Measurements from ENCODE around the gene BTBD9. TPM values are rescaled to one million over a fixed set of nuclear protein-coding genes. Genes with fewer than 3 reads are reported as not detected.

The BTBD9 gene
- total RNA-seq, 1 donor from 2014 or later: 10.3 TPM

- no peak for DNase-seq (ENCODE audit: low spot score)
- TF ChIP-seq, protein P1, sequence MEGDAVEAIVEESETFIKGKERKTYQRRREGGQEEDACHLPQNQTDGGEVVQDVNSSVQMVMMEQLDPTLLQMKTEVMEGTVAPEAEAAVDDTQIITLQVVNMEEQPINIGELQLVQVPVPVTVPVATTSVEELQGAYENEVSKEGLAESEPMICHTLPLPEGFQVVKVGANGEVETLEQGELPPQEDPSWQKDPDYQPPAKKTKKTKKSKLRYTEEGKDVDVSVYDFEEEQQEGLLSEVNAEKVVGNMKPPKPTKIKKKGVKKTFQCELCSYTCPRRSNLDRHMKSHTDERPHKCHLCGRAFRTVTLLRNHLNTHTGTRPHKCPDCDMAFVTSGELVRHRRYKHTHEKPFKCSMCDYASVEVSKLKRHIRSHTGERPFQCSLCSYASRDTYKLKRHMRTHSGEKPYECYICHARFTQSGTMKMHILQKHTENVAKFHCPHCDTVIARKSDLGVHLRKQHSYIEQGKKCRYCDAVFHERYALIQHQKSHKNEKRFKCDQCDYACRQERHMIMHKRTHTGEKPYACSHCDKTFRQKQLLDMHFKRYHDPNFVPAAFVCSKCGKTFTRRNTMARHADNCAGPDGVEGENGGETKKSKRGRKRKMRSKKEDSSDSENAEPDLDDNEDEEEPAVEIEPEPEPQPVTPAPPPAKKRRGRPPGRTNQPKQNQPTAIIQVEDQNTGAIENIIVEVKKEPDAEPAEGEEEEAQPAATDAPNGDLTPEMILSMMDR (IDR thresholded peaks at IDR 0.05; ENCODE audit: unreplicated experiment): no peak
- no peaks in the 10 kb centered on the region for H3K36me3 Mint-ChIP-seq (ENCODE audit: low read depth, unreplicated experiment)
Observed at GRCh38 chr6:38445925-38446324, 193.8 kb downstream of the BTBD9 start.

DNA sequence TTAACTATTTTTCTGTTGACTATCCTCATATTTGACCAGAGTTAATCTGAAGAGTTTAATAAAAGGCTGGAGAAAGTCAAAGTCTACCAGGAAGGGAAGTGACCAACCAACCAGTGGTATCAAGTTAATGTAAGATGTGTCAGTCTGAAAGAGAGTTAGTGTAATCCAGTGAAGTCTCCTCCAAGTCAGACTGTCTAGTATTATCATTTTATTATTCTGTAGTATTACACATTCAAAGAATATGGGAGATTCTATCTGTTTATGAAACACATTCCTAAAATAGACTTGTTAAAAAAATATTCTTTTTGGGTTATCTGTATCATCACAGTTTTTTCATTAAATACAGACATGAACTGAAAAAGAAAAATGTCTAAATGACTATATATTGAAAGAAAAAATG lies 194.4 kb downstream of the BTBD9 start:
- no peak overlapping the region for H3K27ac Mint-ChIP-seq (ENCODE audit: unreplicated experiment)
- DNase-seq (ENCODE audit: low spot score): no peak
- H3K9me3 Mint-ChIP-seq (ENCODE audit: unreplicated experiment): no peaks in the 10 kb centered on the region
- no peaks in the 10 kb centered on the region for H3K36me3 Mint-ChIP-seq (ENCODE audit: low read depth, unreplicated experiment)
- TF ChIP-seq, protein P1 (IDR thresholded peaks at IDR 0.05; ENCODE audit: unreplicated experiment): no peak
- no peak overlapping the region for H3K4me3 Mint-ChIP-seq (ENCODE audit: unreplicated experiment)
- H3K4me1 Mint-ChIP-seq (ENCODE audit: unreplicated experiment): peaks cover 9% of the 10 kb centered on the region
- H3K27me3 Mint-ChIP-seq (ENCODE audit: unreplicated experiment): no peaks in the 10 kb centered on the region

More at GRCh38 chr6:38445925-38446324, 193.8 kb downstream of the BTBD9 start:
- H3K27ac Mint-ChIP-seq (ENCODE audit: unreplicated experiment): no peak overlapping the region
- H3K9me3 Mint-ChIP-seq (ENCODE audit: unreplicated experiment): no peaks in the 10 kb centered on the region
- H3K4me1 Mint-ChIP-seq (ENCODE audit: unreplicated experiment): peaks cover 9% of the 10 kb centered on the region
- no peaks in the 10 kb centered on the region for H3K27me3 Mint-ChIP-seq (ENCODE audit: unreplicated experiment)
- H3K4me3 Mint-ChIP-seq (ENCODE audit: unreplicated experiment): no peak overlapping the region

DNA sequence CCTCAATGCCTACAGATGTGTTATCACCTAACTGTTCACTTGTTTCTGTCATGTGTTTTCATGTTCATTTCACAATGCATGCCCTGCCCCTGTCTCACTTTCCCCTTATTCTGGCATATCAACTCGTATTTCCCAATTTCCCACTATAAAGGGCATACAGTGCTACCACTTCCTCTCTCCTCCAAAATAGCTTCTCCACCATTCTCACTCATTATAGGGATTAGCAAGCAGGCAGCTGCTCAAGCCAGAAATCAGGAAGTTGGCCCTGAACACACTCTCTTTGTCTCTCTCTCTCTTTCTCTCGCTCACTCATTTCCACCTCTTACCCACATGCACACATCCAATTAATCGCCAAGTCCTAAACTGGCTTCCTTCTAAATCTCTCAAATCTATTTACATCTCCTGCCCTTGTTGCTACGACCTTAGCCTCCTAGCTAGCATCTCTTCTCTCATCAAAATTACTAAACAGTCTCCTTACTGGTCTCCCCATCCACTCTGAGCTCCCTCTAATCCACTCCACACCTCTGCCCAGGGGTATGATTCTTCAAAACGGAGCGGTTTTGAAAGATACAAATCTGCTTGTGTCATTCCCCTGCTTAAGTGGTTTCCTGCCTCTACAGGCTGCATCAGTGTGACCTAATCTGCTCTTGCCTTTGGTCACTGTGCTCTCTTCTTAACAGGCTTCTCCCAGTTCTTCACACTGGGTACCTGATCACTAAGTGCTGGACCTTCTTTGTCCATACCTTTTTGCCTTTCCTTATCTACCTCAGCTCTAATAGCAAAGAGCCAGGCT lies 196.2 kb downstream of the BTBD9 start:
- H3K27ac Mint-ChIP-seq (ENCODE audit: unreplicated experiment): no peak overlapping the region
- peaks cover 1% of the 10 kb centered on the region for H3K27me3 Mint-ChIP-seq (ENCODE audit: unreplicated experiment)
- peaks cover 9% of the 10 kb centered on the region for H3K4me1 Mint-ChIP-seq (ENCODE audit: unreplicated experiment)
- H3K9me3 Mint-ChIP-seq (ENCODE audit: unreplicated experiment): no peaks in the 10 kb centered on the region
- H3K4me3 Mint-ChIP-seq (ENCODE audit: unreplicated experiment): no peak overlapping the region
- DNase-seq (ENCODE audit: low spot score): no peak
- TF ChIP-seq, protein P1 (IDR thresholded peaks at IDR 0.05; ENCODE audit: unreplicated experiment): no peak
- H3K36me3 Mint-ChIP-seq (ENCODE audit: low read depth, unreplicated experiment): no peaks in the 10 kb centered on the region

GRCh38 chr6:38438097-38438496 lies 201.6 kb downstream of the BTBD9 start:
- Mint-ChIP-seq H3K9me3 (ENCODE audit: unreplicated experiment) (no peaks in the 10 kb centered on the region), H3K4me3 (ENCODE audit: unreplicated experiment) (no peak overlapping the region), H3K36me3 (ENCODE audit: low read depth, unreplicated experiment) (no peaks in the 10 kb centered on the region), H3K4me1 (ENCODE audit: unreplicated experiment) (no peaks in the 10 kb centered on the region), H3K27ac (ENCODE audit: unreplicated experiment) (no peak overlapping the region), H3K27me3 (ENCODE audit: unreplicated experiment) (peaks cover 1% of the 10 kb centered on the region)
- no peak for DNase-seq (ENCODE audit: low spot score)
- TF ChIP-seq, protein P1 (IDR thresholded peaks at IDR 0.05; ENCODE audit: unreplicated experiment): no peak

DNA sequence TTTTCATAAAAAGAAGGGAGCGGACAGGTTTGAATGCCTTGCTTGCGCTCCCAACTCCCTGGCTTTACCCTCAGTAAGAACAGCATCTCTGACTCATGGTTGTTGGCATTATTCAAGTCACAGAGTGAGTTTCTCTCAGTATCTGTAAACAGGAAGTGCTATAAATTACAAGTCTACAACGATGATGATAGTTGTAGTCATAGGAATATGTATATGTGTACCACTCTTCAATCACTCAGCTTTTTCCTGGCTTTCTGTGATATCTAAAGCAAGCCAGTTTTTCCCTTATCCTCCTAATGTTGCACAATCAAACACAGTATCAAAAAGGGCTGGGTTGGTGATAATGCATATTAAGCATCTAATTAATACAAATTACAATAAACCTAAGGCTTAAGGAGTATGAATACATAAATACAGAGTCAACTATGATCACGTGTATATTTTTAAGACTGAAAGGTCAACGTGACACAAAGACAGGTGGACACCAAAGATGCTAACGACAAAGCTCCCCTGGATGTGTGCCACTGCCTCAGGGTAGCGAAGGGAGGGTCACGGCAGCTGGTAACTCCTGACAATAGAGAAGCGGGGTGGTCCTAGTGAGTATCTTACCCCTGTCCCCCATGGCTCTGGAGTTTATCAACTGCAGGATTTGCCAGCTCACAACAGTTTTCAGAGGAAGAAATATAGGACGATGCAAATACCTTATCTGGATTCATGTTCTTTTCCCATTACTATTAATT lies 202.8 kb downstream of the BTBD9 start:
- Mint-ChIP-seq H3K36me3 (ENCODE audit: low read depth, unreplicated experiment) (peaks cover 3% of the 10 kb centered on the region), H3K4me3 (ENCODE audit: unreplicated experiment) (no peak overlapping the region), H3K9me3 (ENCODE audit: unreplicated experiment) (no peaks in the 10 kb centered on the region), H3K27me3 (ENCODE audit: unreplicated experiment) (peaks cover 1% of the 10 kb centered on the region), H3K4me1 (ENCODE audit: unreplicated experiment) (no peaks in the 10 kb centered on the region), H3K27ac (ENCODE audit: unreplicated experiment) (no peak overlapping the region)
- TF ChIP-seq, protein P1 (IDR thresholded peaks at IDR 0.05; ENCODE audit: unreplicated experiment): no peak
- DNase-seq (ENCODE audit: low spot score): no peak

All from endothelial cell (in vitro differentiated cells).